NB4 (cell line): ENCODE data around the gene MRPS9.

Source experiments
- CTCF ChIP-seq: IDR thresholded peaks from one replicate; pipeline ENCODE4 v1.5.1; 2012; ENCODE audit warnings: low read depth, low read length
- MYC ChIP-seq: IDR thresholded peaks from 2 replicates; pipeline ENCODE4 v1.6.1; 2011; ENCODE audit warnings: low read depth, low read length
- POLR2A ChIP-seq: IDR thresholded peaks from 2 replicates; pipeline ENCODE4 v1.6.1; 2011; ENCODE audit warnings: mild to moderate bottlenecking; ENCODE audit not compliant: insufficient read length; ENCODE audit errors: extremely low read depth

DNA sequence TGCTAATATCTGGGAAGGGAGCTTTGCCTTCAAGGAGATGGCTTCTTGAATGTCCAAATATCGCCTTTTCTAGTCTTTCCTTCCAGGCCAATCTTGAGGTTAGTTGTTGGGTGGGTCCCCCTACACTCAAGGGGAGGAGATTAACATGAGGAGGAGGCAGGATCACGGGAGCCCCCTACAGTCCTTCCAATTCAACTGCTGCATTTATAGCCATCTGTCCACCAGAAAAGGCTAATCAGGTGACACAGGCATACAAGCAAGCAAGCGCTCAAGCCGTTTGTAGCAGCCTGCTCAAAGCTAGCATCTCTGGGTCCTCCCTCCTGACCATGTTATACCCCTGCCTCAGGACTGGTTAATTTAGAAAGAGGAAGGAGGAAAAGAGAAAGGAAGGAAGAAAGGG, 87.6 kb downstream of the MRPS9 start:
- peak; percentile 28 for TF ChIP-seq CTCF
- TF ChIP-seq POLR2A, result no peak
- no peak for TF ChIP-seq MYC
